H9 (cell line): ENCODE results near the gene CNTF. TPM values are rescaled to one million over a fixed set of nuclear protein-coding genes. Genes with fewer than 3 reads are reported as not detected.

Experiments used
- DNase-seq: peaks from one replicate; pipeline ENCODE4 v3.0.0-alpha.2; 2017
- H2AFZ ChIP-seq: one replicate; pipeline ENCODE4 v1.6.1; 2013; ENCODE audit warnings: mild to moderate bottlenecking, low read length, control low read depth, moderate library complexity
- H2AK5ac ChIP-seq: 2 replicates; pipeline ENCODE4 v1.6.1; 2013; ENCODE audit warnings: low read length, control low read depth, mixed read lengths; ENCODE audit not compliant: insufficient read length
- H2BK120ac ChIP-seq: one replicate; pipeline ENCODE4 v1.6.1; 2013; ENCODE audit warnings: low read depth, mild to moderate bottlenecking, low read length, control low read depth, inconsistent platforms; ENCODE audit not compliant: poor library complexity, severe bottlenecking
- H2BK12ac ChIP-seq: 2 replicates; pipeline ENCODE4 v1.6.1; 2013; ENCODE audit warnings: low read length, control low read depth, mixed read lengths, low read depth; ENCODE audit not compliant: insufficient read length
- H2BK15ac ChIP-seq: 2 replicates; pipeline ENCODE4 v1.6.1; 2013; ENCODE audit warnings: low read depth, low read length, control low read depth
- H2BK20ac ChIP-seq: one replicate; pipeline ENCODE4 v1.6.1; 2013; ENCODE audit warnings: low read depth, mild to moderate bottlenecking, low read length, control low read depth, inconsistent platforms; ENCODE audit not compliant: poor library complexity, severe bottlenecking
- H2BK5ac ChIP-seq: 2 replicates; pipeline ENCODE4 v1.6.1; 2013; ENCODE audit warnings: low read length, control low read depth, mixed read lengths; ENCODE audit not compliant: insufficient read length
- H3K14ac ChIP-seq: 2 replicates; pipeline ENCODE4 v1.6.1; 2013; ENCODE audit warnings: low read length, control low read depth; ENCODE audit not compliant: insufficient read depth
- H3K18ac ChIP-seq: 2 replicates; pipeline ENCODE4 v1.6.1; 2013; ENCODE audit warnings: low read depth, mild to moderate bottlenecking, mixed read lengths, low read length, control low read depth; ENCODE audit not compliant: insufficient read length
- H3K23ac ChIP-seq: 2 replicates; pipeline ENCODE4 v1.6.1; 2013; ENCODE audit warnings: low read length, control low read depth, mixed read lengths, low read depth; ENCODE audit not compliant: insufficient read length
- H3K23me2 ChIP-seq: 2 replicates; pipeline ENCODE4 v1.6.1; 2013; ENCODE audit warnings: low read depth, mild to moderate bottlenecking, mixed read lengths, low read length, control low read depth; ENCODE audit not compliant: insufficient read length, poor library complexity, severe bottlenecking
- H3K27ac ChIP-seq: 2 replicates; pipeline ENCODE4 v1.5.1; 2013; ENCODE audit warnings: low read length, control low read depth, mixed read lengths, low read depth; ENCODE audit not compliant: insufficient read length
- H3K27me3 ChIP-seq: 2 replicates; pipeline ENCODE4 v1.6.1; 2013; ENCODE audit warnings: low read length, control low read depth, inconsistent platforms; ENCODE audit not compliant: insufficient read depth
- H3K4ac ChIP-seq: 2 replicates; pipeline ENCODE4 v1.6.1; 2013; ENCODE audit warnings: low read depth, mild to moderate bottlenecking, control low read depth, inconsistent platforms, low read length, moderate library complexity
- H3K4me1 ChIP-seq: 2 replicates; pipeline ENCODE4 v1.6.1; 2013; ENCODE audit warnings: low read length, control low read depth, inconsistent platforms; ENCODE audit not compliant: insufficient read depth
- H3K4me2 ChIP-seq: 2 replicates; pipeline ENCODE4 v1.6.1; 2013; ENCODE audit warnings: low read length, control low read depth, mixed read lengths; ENCODE audit not compliant: insufficient read length, insufficient read depth
- H3K56ac ChIP-seq: 2 replicates; pipeline ENCODE4 v1.6.1; 2013; ENCODE audit warnings: low read depth, mild to moderate bottlenecking, mixed read lengths, low read length, control low read depth; ENCODE audit not compliant: insufficient read length
- H3K79me1 ChIP-seq: 2 replicates; pipeline ENCODE4 v1.6.1; 2013; ENCODE audit warnings: low read depth, mild to moderate bottlenecking, moderate library complexity, low read length, control low read depth, inconsistent platforms; ENCODE audit not compliant: insufficient read depth, poor library complexity, severe bottlenecking
- H3K79me2 ChIP-seq: 2 replicates; pipeline ENCODE4 v1.6.1; 2013; ENCODE audit warnings: low read length, control low read depth, inconsistent platforms; ENCODE audit not compliant: insufficient read depth
- H3K9ac ChIP-seq: 2 replicates; pipeline ENCODE4 v1.6.1; 2013; ENCODE audit warnings: low read length, control low read depth, mixed read lengths; ENCODE audit not compliant: insufficient read length; ENCODE audit errors: extremely low read depth
- H3K9me3 ChIP-seq: one replicate; pipeline ENCODE4 v1.6.1; 2013; ENCODE audit warnings: low read depth, low read length, inconsistent platforms; ENCODE audit not compliant: control insufficient read depth
- H3T11ph ChIP-seq: one replicate; pipeline ENCODE4 v1.6.1; 2013; ENCODE audit warnings: mild to moderate bottlenecking, low read length, control low read depth, inconsistent platforms
- H4K20me1 ChIP-seq: one replicate; pipeline ENCODE4 v1.6.1; 2013; ENCODE audit not compliant: control insufficient read depth, insufficient read length, insufficient read depth
- H4K5ac ChIP-seq: 2 replicates; pipeline ENCODE4 v1.6.1; 2013; ENCODE audit warnings: low read depth, mild to moderate bottlenecking, mixed read lengths, low read length, control low read depth; ENCODE audit not compliant: insufficient read length
- H4K8ac ChIP-seq: replicated peaks from 2 replicates; pipeline ENCODE4 v1.6.1; 2013; ENCODE audit warnings: low read length, control low read depth, mixed read lengths, low read depth; ENCODE audit not compliant: insufficient read length
- H4K91ac ChIP-seq: 2 replicates; pipeline ENCODE4 v1.6.1; 2013; ENCODE audit warnings: low read depth, mild to moderate bottlenecking, moderate library complexity, mixed read lengths, low read length, control low read depth; ENCODE audit not compliant: insufficient read length
- H3K27ac Mint-ChIP-seq, 3 experiments: 2 replicates in 2 of 3; 3 replicates in 1 of 3; pipeline ENCODE4 v1.8.0; 2020 to 2021; ENCODE audit warnings: mixed read lengths in 3 of 3, mild to moderate bottlenecking in 1 of 3, moderate library complexity in 1 of 3
- H3K27me3 Mint-ChIP-seq: 2 replicates; pipeline ENCODE4 v1.8.0; 2021; ENCODE audit warnings: low read depth, mild to moderate bottlenecking, moderate library complexity, mixed read lengths
- H3K36me3 Mint-ChIP-seq, 3 experiments: 2 replicates in 2 of 3; 3 replicates in 1 of 3; pipeline ENCODE4 v1.8.0; 2020 to 2021; ENCODE audit warnings: low read depth in 3 of 3, mixed read lengths in 3 of 3; ENCODE audit not compliant: insufficient read depth in 1 of 3
- H3K4me1 Mint-ChIP-seq, 2 experiments: 2 replicates each; pipeline ENCODE4 v1.8.0; 2020; ENCODE audit warnings: mixed read lengths in 2 of 2
- H3K4me3 Mint-ChIP-seq, 2 experiments: 2 replicates in 1 of 2; 3 replicates in 1 of 2; pipeline ENCODE4 v1.8.0; 2020 to 2021; ENCODE audit warnings: mild to moderate bottlenecking in 2 of 2, mixed read lengths in 2 of 2, moderate library complexity in 1 of 2
- H3K9me3 Mint-ChIP-seq, 2 experiments: 2 replicates in 1 of 2; 3 replicates in 1 of 2; pipeline ENCODE4 v1.8.0; 2020; ENCODE audit warnings: mild to moderate bottlenecking in 2 of 2, mixed read lengths in 2 of 2, moderate library complexity in 1 of 2
- WGBS: extraction: QIAGEN DNeasy Blood & Tissue Kit; methylation state at CpG from one replicate; pipeline ENCODE4 v1.1.7; 2013; ENCODE audit warnings: missing lambda C conversion rate, low lambda C conversion rate, mixed read lengths; ENCODE audit not compliant: insufficient read length; ENCODE audit errors: extremely low coverage; 5-methylcytosine and 5-hydroxymethylcytosine counted together
- total RNA-seq: library from RNA; stranded (reverse); gene quantifications from 2 replicates; pipeline ENCODE4 v1.2.1, GENCODE V29; 2021
- TF ChIP-seq, protein P1 (sequence below): fragments of 200-600 bp; sonication (generic); conservative IDR thresholded peaks from 3 replicates; pipeline ENCODE4 v1.8.0; 2021; ENCODE audit warnings: antibody characterized with exemption, mild to moderate bottlenecking

The CNTF gene
- total RNA-seq, 1 experiment from 2014 or later, result 3.5 TPM

DNA sequence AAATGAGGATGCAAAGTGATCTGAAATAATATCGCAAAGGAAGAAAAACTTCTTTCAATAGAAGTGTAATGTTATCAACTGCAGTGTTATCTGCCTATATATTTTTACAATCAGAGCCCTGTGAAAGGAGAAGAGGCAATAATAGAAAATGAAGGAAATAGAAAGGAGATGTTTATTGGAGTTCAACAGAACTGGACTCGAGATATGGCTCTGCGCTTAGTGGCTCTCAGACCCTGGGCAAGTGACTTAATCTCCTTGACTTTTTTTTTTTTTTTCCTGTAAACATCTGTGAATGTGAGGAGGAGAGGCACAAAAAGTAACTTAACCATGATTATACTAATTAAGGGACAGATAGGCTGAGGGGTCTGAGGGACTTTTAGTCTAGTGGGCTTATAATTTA, 18.9 kb downstream of the CNTF start:
- Mint-ChIP-seq H3K27me3 (peaks cover 2% of the 10 kb centered on the region), H3K36me3 (peaks cover 2 to 5% (median 3%) of the 10 kb centered on the region in 3 experiments; a peak in 5 of 7 replicates), H3K4me1 (no peaks in the 10 kb centered on the region), H3K4me3 (no peak overlapping the region), H3K9me3 (peaks cover 13 to 19% of the 10 kb centered on the region in 2 experiments), H3K27ac (no peak overlapping the region)
- H3K79me1 ChIP-seq, result no peaks in the 10 kb centered on the region
- no peak overlapping the region for H4K91ac ChIP-seq
- no peak overlapping the region for H3K4me2 ChIP-seq
- no peak overlapping the region for H3K56ac ChIP-seq
- no peak overlapping the region for H2BK120ac ChIP-seq
- TF ChIP-seq, protein P1, sequence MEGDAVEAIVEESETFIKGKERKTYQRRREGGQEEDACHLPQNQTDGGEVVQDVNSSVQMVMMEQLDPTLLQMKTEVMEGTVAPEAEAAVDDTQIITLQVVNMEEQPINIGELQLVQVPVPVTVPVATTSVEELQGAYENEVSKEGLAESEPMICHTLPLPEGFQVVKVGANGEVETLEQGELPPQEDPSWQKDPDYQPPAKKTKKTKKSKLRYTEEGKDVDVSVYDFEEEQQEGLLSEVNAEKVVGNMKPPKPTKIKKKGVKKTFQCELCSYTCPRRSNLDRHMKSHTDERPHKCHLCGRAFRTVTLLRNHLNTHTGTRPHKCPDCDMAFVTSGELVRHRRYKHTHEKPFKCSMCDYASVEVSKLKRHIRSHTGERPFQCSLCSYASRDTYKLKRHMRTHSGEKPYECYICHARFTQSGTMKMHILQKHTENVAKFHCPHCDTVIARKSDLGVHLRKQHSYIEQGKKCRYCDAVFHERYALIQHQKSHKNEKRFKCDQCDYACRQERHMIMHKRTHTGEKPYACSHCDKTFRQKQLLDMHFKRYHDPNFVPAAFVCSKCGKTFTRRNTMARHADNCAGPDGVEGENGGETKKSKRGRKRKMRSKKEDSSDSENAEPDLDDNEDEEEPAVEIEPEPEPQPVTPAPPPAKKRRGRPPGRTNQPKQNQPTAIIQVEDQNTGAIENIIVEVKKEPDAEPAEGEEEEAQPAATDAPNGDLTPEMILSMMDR, result no peak
- H4K20me1 ChIP-seq, result no peaks in the 10 kb centered on the region
- H3K27me3 ChIP-seq, result no peaks in the 10 kb centered on the region
- H3K9me3 ChIP-seq, result peaks cover 13% of the 10 kb centered on the region
- H2BK15ac ChIP-seq, result no peak overlapping the region
- no peak for DNase-seq
- H3K9ac ChIP-seq, result no peak overlapping the region
- no peak overlapping the region for H4K5ac ChIP-seq
- no peak overlapping the region for H2AFZ ChIP-seq
- H2BK20ac ChIP-seq, result no peak overlapping the region
- H3K27ac ChIP-seq, result no peak overlapping the region
- no peak overlapping the region for H3K23ac ChIP-seq
- no peaks in the 10 kb centered on the region for H3K4me1 ChIP-seq
- H3K79me2 ChIP-seq, result no peaks in the 10 kb centered on the region
- no peak overlapping the region for H3T11ph ChIP-seq
- no peaks in the 10 kb centered on the region for H3K23me2 ChIP-seq
- H2BK12ac ChIP-seq, result no peak overlapping the region
- H2AK5ac ChIP-seq, result no peak overlapping the region
- H3K4ac ChIP-seq, result no peak overlapping the region
- H2BK5ac ChIP-seq, result no peak overlapping the region
- no CpG with 5 or more reads among the region's 3 CpGs for WGBS
- no peak overlapping the region for H4K8ac ChIP-seq
- no peak overlapping the region for H3K14ac ChIP-seq
- H3K18ac ChIP-seq, result no peak overlapping the region
